DOHH2 (cell line): Measurements from ENCODE around the gene IFI27.

Experiments used
- H3F3A ChIP-seq: fragments of 200-600 bp; sonication (generic), shearing (Covaris generic); 2 replicates; pipeline ENCODE4 v1.6.0; 2016; ENCODE audit warnings: antibody characterized with exemption, mild to moderate bottlenecking; ENCODE audit not compliant: control insufficient read depth, insufficient read depth
- H3K27ac ChIP-seq: fragments of 200-600 bp; sonication (generic); 2 replicates; pipeline ENCODE4 v1.5.1; 2014; ENCODE audit warnings: low read depth, mild to moderate bottlenecking, low read length, moderate library complexity
- H3K27me3 ChIP-seq: fragments of 200-600 bp; sonication (generic); 2 replicates; pipeline ENCODE4 v1.6.1; 2014; ENCODE audit warnings: mild to moderate bottlenecking, low read length, mixed read lengths; ENCODE audit not compliant: control insufficient read depth
- H3K36me3 ChIP-seq: fragments of 200-600 bp; sonication (generic); 2 replicates; pipeline ENCODE4 v1.6.1; 2014; ENCODE audit warnings: mild to moderate bottlenecking, low read length, moderate library complexity, mixed read lengths; ENCODE audit not compliant: control insufficient read depth
- H3K4me1 ChIP-seq: fragments of 200-600 bp; sonication (generic); 2 replicates; pipeline ENCODE4 v1.6.1; 2014; ENCODE audit warnings: mild to moderate bottlenecking, low read length, mixed read lengths; ENCODE audit not compliant: control insufficient read depth
- H3K4me2 ChIP-seq: fragments of 200-600 bp; sonication (generic); 2 replicates; pipeline ENCODE4 v1.6.0; 2014; ENCODE audit warnings: mild to moderate bottlenecking, low read length, moderate library complexity
- H3K4me3 ChIP-seq: fragments of 200-600 bp; sonication (generic); 2 replicates; pipeline ENCODE4 v1.5.1; 2014; ENCODE audit warnings: mild to moderate bottlenecking, low read length, mixed read lengths
- H3K79me2 ChIP-seq: fragments of 200-600 bp; sonication (generic); 2 replicates; pipeline ENCODE4 v1.6.1; 2014; ENCODE audit warnings: mild to moderate bottlenecking, low read length, mixed read lengths; ENCODE audit not compliant: control insufficient read depth
- H3K9me2 ChIP-seq: fragments of 200-600 bp; sonication (generic); replicated peaks from 2 replicates; pipeline ENCODE4 v1.6.1; 2014; ENCODE audit warnings: mild to moderate bottlenecking, low read length, mixed read lengths; ENCODE audit not compliant: control insufficient read depth
- H3K9me3 ChIP-seq: fragments of 200-600 bp; sonication (generic); 2 replicates; pipeline ENCODE4 v1.6.1; 2014; ENCODE audit warnings: antibody characterized with exemption, low read length, mixed read lengths; ENCODE audit not compliant: control insufficient read depth, insufficient read depth
- H4K20me1 ChIP-seq: fragments of 200-600 bp; sonication (generic); 2 replicates; pipeline ENCODE4 v1.6.0; 2014; ENCODE audit warnings: low read depth, mild to moderate bottlenecking, antibody characterized with exemption, low read length, moderate library complexity; ENCODE audit not compliant: control insufficient read depth, insufficient read depth
- EZH2phosphoT487 ChIP-seq: fragments of 200-600 bp; sonication (generic); IDR thresholded peaks from 2 replicates; pipeline ENCODE4 v1.6.1; 2017; ENCODE audit warnings: borderline replicate concordance, mild to moderate bottlenecking, antibody characterized with exemption, low read length, moderate library complexity, mixed read lengths
- TF ChIP-seq, protein P1 (sequence below): fragments of 200-600 bp; sonication (generic); IDR thresholded peaks from one replicate; pipeline ENCODE4 v1.5.1; 2014; ENCODE audit warnings: antibody characterized with exemption, mild to moderate bottlenecking, low read depth, low read length; ENCODE audit not compliant: poor library complexity, severe bottlenecking

Gene IFI27

DNA sequence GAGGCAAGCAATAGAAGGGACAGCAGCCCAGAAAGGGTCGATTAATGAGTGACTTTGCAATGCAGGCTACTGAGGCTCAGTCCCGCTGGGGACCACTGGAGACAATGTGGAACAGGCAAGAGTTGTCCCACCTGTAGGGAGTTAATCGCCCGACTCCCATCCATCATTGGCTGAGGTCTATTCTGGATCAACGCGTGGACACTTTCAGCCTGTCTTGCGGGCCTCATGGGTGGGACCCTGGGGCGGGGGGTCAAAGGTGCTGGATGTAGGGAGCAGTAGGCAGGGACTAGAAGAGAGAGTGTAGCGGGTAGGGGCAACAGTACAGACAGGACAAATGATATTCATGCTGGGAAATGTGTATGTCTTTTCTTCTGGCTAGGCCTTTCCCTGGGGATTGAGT, 12.8 kb downstream of the IFI27 start:
- Histone ChIP-seq H3K27ac (no peak overlapping the region), H4K20me1 (no peaks in the 10 kb centered on the region), H3K4me1 (no peaks in the 10 kb centered on the region), H3K4me2 (no peak overlapping the region), H3F3A (no peaks in the 10 kb centered on the region), H3K27me3 (peaks cover 7% of the 10 kb centered on the region; the same call in 1 of the 2 replicates), H3K9me2 (no peaks in the 10 kb centered on the region), H3K4me3 (no peak overlapping the region), H3K9me3 (peaks cover 6% of the 10 kb centered on the region), H3K79me2 (no peaks in the 10 kb centered on the region), H3K36me3 (no peaks in the 10 kb centered on the region)
- TF ChIP-seq, protein P1, sequence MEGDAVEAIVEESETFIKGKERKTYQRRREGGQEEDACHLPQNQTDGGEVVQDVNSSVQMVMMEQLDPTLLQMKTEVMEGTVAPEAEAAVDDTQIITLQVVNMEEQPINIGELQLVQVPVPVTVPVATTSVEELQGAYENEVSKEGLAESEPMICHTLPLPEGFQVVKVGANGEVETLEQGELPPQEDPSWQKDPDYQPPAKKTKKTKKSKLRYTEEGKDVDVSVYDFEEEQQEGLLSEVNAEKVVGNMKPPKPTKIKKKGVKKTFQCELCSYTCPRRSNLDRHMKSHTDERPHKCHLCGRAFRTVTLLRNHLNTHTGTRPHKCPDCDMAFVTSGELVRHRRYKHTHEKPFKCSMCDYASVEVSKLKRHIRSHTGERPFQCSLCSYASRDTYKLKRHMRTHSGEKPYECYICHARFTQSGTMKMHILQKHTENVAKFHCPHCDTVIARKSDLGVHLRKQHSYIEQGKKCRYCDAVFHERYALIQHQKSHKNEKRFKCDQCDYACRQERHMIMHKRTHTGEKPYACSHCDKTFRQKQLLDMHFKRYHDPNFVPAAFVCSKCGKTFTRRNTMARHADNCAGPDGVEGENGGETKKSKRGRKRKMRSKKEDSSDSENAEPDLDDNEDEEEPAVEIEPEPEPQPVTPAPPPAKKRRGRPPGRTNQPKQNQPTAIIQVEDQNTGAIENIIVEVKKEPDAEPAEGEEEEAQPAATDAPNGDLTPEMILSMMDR, result no peak
- no peak for TF ChIP-seq EZH2phosphoT487

DNA sequence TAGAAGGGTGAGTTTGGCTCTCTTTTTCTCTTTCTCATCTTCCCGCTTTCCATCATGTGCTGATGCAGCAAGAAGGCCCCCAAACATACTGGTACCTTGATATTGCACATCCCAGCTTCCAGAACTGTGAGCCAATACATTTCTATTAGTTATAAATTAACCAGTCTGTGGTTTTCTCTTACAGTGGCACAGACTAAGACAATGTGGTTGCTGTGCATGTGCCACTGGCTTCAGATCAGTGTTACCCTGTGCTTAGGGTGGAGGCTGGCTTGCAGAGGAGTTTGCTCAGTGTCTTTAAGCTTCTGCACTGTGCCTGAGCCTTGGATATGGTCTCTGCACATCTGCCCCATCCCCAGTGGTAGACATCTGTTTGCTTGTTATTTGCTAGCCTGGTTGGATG, 13.3 kb downstream of the IFI27 start:
- no peak overlapping the region for H3K4me3 ChIP-seq
- no peak overlapping the region for H3K4me2 ChIP-seq
- H3K9me2 ChIP-seq, result no peaks in the 10 kb centered on the region
- peaks cover 5% of the 10 kb centered on the region for H3K4me1 ChIP-seq
- no peaks in the 10 kb centered on the region for H3F3A ChIP-seq
- H4K20me1 ChIP-seq, result no peaks in the 10 kb centered on the region
- H3K36me3 ChIP-seq, result no peaks in the 10 kb centered on the region
- no peak overlapping the region for H3K27ac ChIP-seq
- peaks cover 6% of the 10 kb centered on the region for H3K9me3 ChIP-seq
- H3K79me2 ChIP-seq, result no peaks in the 10 kb centered on the region
- peaks cover 7% of the 10 kb centered on the region; the same call in 1 of the 2 replicates for H3K27me3 ChIP-seq
- TF ChIP-seq, protein P1, result no peak
- TF ChIP-seq EZH2phosphoT487, result no peak

DNA sequence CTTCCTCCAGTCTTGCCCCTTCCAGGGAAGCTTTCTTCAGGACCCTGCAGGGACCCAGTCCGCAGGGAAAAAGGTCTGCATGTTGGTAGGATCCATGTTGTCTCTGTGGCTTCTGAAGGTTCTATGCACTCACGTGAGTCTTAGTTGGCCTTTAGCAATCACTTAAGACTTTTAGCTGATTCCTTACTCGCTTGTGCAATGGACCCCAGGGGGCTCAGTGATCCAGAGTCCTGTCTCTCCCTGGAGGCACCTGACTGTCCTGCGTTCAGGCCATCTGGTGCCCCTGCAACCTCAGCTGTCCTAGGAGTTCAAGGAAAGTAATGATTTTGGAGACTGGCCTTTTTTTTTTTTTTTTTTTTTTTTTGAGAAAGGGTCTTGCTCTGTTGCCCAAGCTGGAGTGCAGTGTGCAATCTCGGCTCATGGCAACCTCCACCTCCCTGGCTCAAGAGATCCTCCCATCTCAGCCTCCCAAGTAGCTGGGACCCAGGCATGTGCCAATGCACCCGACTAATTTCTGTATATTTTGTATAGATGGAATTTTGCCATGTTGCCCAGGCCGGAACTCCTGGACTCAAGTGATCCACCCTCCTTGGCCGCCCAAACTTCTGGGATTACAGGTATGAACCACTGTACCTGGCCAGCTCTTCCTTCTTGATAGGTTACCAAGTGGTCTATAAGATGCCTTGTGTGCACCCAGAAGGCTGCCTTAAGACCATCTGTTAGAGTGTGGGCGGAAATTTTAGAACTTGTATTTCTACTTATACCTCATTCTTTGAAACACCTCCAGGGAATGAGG, 14.2 kb downstream of the IFI27 start:
- Histone ChIP-seq H3K9me3 (peaks cover 5% of the 10 kb centered on the region), H3K79me2 (no peaks in the 10 kb centered on the region), H3K9me2 (no peaks in the 10 kb centered on the region), H4K20me1 (no peaks in the 10 kb centered on the region), H3F3A (no peaks in the 10 kb centered on the region), H3K27me3 (peaks cover 7% of the 10 kb centered on the region), H3K36me3 (no peaks in the 10 kb centered on the region), H3K4me3 (no peak overlapping the region), H3K27ac (no peak overlapping the region), H3K4me1 (peaks cover 11% of the 10 kb centered on the region), H3K4me2 (no peak overlapping the region)
- TF ChIP-seq, protein P1, result no peak
- TF ChIP-seq EZH2phosphoT487, result no peak
